Measurements from ENCODE around the gene USP21. TPM values are rescaled to one million over a fixed set of nuclear protein-coding genes. Genes with fewer than 3 reads are reported as not detected.
A peak's percentile ranks its signal among the peaks of the same experiment; 100 is the strongest.

USP21 gene
- polyA plus RNA-seq, 1 donor (not counting 4 experiments of a cell fraction or from before 2014, with no cell fraction given), result 9.5 TPM

GRCh38 chr1:161157867-161158266 is 1.4 kb upstream of the USP21 start:
- DNase-seq (ENCODE audit: low read depth, low spot score), result no peak
- no peaks in the 10 kb centered on the region for H3K9me1 ChIP-seq (ENCODE audit: control insufficient read depth, extremely low read depth, insufficient read depth, low read length)
- peaks cover 26% of the 10 kb centered on the region for H3K4me1 ChIP-seq (ENCODE audit: control insufficient read depth, extremely low read depth, insufficient read depth, low read length)
- FAIRE-seq, result no peak
- no peaks in the 10 kb centered on the region for H3K27me3 ChIP-seq (ENCODE audit: control insufficient read depth, extremely low read depth, insufficient read depth, low read length)
- H3K79me2 ChIP-seq (ENCODE audit: control insufficient read depth, insufficient read depth, low read length), result peaks cover 21% of the 10 kb centered on the region
- TF ChIP-seq EZH2 (IDR thresholded peaks at IDR 0.05; ENCODE audit: low read length) (no peak), CTCF (optimal IDR thresholded peaks at IDR 0.05 in 1 of 3, IDR thresholded peaks at IDR 0.05 in 1 of 3, conservative IDR thresholded peaks at IDR 0.05 in 1 of 3; ENCODE audit: extremely low read depth in 1 of 3, insufficient read depth in 2 of 3, low read length in 3 of 3) (no peak)
- dilution Hi-C loops (cut with MboI; ENCODE audit: extremely low pct_ligation_motif_present, low sequenced_read_pairs), result no loop called here
- H3K9me3 ChIP-seq (ENCODE audit: control insufficient read depth, low read depth, low read length), result no peaks in the 10 kb centered on the region
- no peak overlapping the region for H3K4me2 ChIP-seq (ENCODE audit: control insufficient read depth, extremely low read depth, insufficient read depth, low read depth, low read length)
- peak overlapping the region; percentile 84 for H3K27ac ChIP-seq (ENCODE audit: control insufficient read depth, insufficient read depth, low read length)
- peaks cover 7 to 15% of the 10 kb centered on the region in 2 experiments for H3K36me3 ChIP-seq (ENCODE audit: control insufficient read depth in 2 of 2, extremely low read depth in 1 of 2, insufficient read depth in 2 of 2, low read length in 2 of 2)
- H3K9ac ChIP-seq (ENCODE audit: control insufficient read depth, extremely low read depth, insufficient read depth, low read length), result no peak overlapping the region
- no peak overlapping the region for H3K4me3 ChIP-seq (ENCODE audit: control insufficient read depth in 2 of 3, extremely low read depth in 1 of 3, insufficient read depth in 2 of 3, low read depth in 1 of 3, low read length in 3 of 3)
- no peaks in the 10 kb centered on the region for H4K20me1 ChIP-seq (ENCODE audit: control insufficient read depth, extremely low read depth, insufficient read depth, low read length)
- no peak overlapping the region for H2AFZ ChIP-seq (ENCODE audit: control insufficient read depth, low read length)

- H3K36me3 ChIP-seq (ENCODE audit: control insufficient read depth in 2 of 2, extremely low read depth in 1 of 2, insufficient read depth in 2 of 2, low read length in 2 of 2), result peaks cover 7 to 21% of the 10 kb centered on the region in 2 experiments
- H3K27ac ChIP-seq (ENCODE audit: control insufficient read depth, insufficient read depth, low read length), result peak overlapping the region; percentile 84
- H2AFZ ChIP-seq (ENCODE audit: control insufficient read depth, low read length), result peak overlapping the region; percentile 95
- no peak for FAIRE-seq
- no peaks in the 10 kb centered on the region for H4K20me1 ChIP-seq (ENCODE audit: control insufficient read depth, extremely low read depth, insufficient read depth, low read length)
- peak overlapping the region; percentile 92 for H3K4me2 ChIP-seq (ENCODE audit: control insufficient read depth, extremely low read depth, insufficient read depth, low read depth, low read length)
- no peaks in the 10 kb centered on the region for H3K9me3 ChIP-seq (ENCODE audit: control insufficient read depth, low read depth, low read length)
- H3K4me1 ChIP-seq (ENCODE audit: control insufficient read depth, extremely low read depth, insufficient read depth, low read length), result peaks cover 24% of the 10 kb centered on the region
- dilution Hi-C loops (cut with MboI; ENCODE audit: extremely low pct_ligation_motif_present, low sequenced_read_pairs), result no loop called here
- H3K79me2 ChIP-seq (ENCODE audit: control insufficient read depth, insufficient read depth, low read length), result peaks cover 21% of the 10 kb centered on the region
- H3K4me3 ChIP-seq (ENCODE audit: control insufficient read depth in 2 of 3, extremely low read depth in 1 of 3, insufficient read depth in 2 of 3, low read depth in 1 of 3, low read length in 3 of 3), result peak overlapping the region; percentile 73 to 89 (median 74)
- peak overlapping the region; percentile 91 for H3K9ac ChIP-seq (ENCODE audit: control insufficient read depth, extremely low read depth, insufficient read depth, low read length)
- TF ChIP-seq CTCF (optimal IDR thresholded peaks at IDR 0.05 in 1 of 3, IDR thresholded peaks at IDR 0.05 in 1 of 3, conservative IDR thresholded peaks at IDR 0.05 in 1 of 3; ENCODE audit: extremely low read depth in 1 of 3, insufficient read depth in 2 of 3, low read length in 3 of 3), result no peak
- no peak for TF ChIP-seq EZH2 (IDR thresholded peaks at IDR 0.05; ENCODE audit: low read length)
- H3K9me1 ChIP-seq (ENCODE audit: control insufficient read depth, extremely low read depth, insufficient read depth, low read length), result no peaks in the 10 kb centered on the region
- DNase-seq (ENCODE audit: low read depth, low spot score), result no peak
- no peaks in the 10 kb centered on the region for H3K27me3 ChIP-seq (ENCODE audit: control insufficient read depth, extremely low read depth, insufficient read depth, low read length)
Measured at GRCh38 chr1:161158316-161159010, 837 bp upstream of the USP21 start.
